GM12872 (cell line): ENCODE results near the gene TAS2R13.

ENCODE experiments used
- TF ChIP-seq, protein P1 (sequence below): IDR thresholded peaks from 3 replicates; pipeline ENCODE4 v1.5.1; 2011; ENCODE audit warnings: low read depth, mild to moderate bottlenecking, low read length, moderate library complexity; ENCODE audit not compliant: insufficient read depth

Gene TAS2R13, protein sequence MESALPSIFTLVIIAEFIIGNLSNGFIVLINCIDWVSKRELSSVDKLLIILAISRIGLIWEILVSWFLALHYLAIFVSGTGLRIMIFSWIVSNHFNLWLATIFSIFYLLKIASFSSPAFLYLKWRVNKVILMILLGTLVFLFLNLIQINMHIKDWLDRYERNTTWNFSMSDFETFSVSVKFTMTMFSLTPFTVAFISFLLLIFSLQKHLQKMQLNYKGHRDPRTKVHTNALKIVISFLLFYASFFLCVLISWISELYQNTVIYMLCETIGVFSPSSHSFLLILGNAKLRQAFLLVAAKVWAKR

DNA sequence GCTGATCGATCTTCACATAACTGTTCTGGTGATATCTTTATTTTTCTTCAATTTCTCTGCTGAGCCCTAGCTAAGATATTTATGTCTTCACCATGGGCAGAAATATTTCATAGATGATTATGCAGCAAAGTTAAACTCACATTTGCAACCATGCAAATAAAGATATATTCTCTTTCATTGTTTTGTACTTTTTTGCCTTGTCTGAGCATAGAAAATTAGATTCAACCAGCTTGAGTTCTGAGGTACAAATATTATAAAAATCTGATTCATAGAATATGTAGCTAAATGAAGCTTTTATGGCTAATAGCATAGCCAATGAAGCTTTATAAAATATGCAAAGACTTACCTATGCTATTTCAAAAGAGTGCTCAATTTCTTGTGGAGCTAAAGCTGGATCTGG, at the start of gene TAS2R13:
Gene TAS2R13 (minus strand): TSS at position 101 of the 400 bp plus-strand sequence. CDS start 264 bp downstream, outside the sequence.
- TF ChIP-seq, protein P1, sequence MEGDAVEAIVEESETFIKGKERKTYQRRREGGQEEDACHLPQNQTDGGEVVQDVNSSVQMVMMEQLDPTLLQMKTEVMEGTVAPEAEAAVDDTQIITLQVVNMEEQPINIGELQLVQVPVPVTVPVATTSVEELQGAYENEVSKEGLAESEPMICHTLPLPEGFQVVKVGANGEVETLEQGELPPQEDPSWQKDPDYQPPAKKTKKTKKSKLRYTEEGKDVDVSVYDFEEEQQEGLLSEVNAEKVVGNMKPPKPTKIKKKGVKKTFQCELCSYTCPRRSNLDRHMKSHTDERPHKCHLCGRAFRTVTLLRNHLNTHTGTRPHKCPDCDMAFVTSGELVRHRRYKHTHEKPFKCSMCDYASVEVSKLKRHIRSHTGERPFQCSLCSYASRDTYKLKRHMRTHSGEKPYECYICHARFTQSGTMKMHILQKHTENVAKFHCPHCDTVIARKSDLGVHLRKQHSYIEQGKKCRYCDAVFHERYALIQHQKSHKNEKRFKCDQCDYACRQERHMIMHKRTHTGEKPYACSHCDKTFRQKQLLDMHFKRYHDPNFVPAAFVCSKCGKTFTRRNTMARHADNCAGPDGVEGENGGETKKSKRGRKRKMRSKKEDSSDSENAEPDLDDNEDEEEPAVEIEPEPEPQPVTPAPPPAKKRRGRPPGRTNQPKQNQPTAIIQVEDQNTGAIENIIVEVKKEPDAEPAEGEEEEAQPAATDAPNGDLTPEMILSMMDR, result no peak

DNA sequence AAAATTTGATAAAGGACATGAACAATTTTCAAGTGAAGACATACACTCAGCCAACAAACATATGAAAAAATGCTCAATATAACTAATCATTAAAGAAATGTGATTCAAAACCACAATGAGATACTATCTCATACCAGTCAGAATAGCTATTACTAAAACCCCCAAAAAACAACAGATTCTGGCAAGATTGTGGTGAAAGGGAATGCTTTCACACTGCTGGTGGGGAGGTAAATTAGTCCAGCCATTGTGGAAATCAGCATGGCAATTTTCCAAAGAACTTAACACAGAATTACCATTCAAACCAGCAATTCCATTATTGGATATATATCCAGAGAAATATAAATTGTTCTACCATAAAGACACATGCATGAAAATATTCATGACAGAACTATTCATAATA, 48.4 kb upstream of the TAS2R13 start:
- TF ChIP-seq, protein P1, result no peak

DNA sequence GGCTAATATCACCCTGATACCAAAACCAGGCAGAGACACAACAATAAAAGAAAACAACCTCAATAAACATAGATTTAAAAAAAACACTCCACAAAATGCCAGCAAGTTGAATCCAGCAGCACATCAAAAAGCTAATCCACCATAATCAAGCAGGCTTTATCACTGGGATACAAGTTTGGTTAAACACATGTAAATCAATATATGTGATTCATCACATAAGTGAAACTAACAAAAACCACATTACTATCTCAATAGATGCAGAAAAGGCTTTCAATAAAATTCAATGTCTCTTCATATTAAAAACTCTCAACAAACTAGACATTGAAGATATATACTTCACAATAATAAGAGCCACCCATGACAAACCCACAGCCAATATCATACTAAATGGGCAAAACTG, 46.7 kb upstream of the TAS2R13 start:
- TF ChIP-seq, protein P1, result no peak

DNA sequence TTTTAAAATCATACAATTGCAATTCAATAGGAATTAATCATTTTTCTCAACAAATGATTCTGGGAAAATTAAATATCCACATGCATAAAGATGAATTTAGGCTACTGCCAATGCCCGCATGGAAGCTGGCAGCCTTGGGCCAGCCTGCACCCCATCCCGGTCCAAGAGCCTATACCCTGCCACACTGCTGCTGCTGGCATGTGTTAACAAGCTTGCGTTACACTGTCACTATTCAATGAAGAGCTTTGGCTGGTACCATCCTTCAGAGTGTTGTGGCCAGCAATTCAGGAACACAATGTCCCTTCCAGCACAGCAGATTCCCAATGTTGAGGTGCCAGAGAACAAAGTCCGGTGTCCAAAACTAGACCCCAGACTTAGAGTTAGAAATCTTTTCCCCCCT, 43.3 kb upstream of the TAS2R13 start:
- TF ChIP-seq, protein P1, result no peak

DNA sequence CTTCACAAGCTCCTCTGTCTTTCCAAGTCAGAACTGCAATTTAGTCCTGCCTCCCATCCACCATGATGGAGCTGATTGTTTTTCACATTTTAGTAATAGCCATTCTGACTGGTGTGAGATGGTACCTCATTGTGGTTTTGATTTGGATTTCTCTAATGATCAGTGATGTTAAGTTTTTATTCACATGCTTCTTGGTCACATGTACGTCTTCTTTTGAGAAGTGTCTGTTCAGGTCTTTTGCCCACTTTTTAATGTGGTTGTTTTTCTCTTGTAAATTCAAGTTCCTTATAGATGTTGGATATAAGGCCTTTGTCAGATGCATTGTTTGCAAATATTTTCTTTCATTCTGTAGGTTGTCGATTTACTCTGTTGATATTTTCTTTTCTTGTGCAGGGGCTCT, 33.8 kb upstream of the TAS2R13 start:
- TF ChIP-seq, protein P1, result no peak

DNA sequence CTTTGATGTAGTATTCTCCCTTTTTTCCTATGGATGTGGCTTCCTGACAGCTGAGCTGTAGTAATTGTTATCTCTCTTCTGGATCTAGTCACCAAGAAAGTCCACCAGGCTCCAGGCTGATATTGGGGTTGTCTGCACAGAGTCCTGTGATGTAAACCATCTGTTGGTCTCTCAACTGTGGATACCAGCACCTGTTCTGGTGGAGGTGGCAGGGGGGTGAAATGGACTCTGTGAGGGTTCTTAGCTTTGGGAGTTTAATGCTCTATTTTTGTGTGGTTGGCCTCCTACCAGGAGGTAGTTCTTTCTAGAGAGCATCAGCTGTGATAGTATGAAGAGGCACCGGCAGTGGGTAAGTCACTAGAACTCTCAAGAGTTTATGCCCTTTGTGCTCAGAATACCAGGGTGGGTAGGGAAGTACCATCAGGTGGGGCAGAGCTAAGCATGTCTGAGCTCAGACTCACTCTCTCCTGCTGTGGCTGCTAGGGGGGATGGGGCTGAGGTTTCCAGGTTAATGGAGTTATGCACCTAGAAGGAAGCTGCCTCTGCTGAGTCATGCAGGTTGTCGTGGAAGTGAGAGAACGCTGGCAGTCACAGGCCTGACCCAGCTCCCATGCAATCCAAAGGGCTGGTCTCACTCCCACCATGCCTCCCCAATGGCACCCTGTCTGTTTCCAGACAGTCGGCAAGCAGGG, 32.7 kb upstream of the TAS2R13 start:
- TF ChIP-seq, protein P1, result no peak

DNA sequence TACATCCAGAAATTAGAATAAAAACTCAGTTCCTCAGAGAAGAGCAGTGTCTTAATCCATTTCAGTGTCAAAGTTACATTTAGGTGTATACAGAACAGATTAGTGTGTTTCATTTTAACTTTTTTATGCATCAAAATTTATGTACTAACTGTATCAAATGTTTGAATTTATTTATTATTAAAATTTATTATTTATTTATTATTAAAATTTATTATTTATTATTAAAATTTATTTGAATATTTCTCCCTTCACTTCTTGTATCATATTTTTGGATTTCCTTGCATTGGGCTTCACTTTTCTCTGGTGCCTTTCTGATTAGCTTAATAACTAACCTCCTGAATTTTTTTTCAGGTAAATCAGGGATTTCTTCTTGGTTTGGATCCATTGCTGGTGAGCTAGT, 32.0 kb upstream of the TAS2R13 start:
- TF ChIP-seq, protein P1, result no peak
